GM19468 (cell line): Measurements from ENCODE around the gene IL18.
"Not testable (repeated sequence)": the region's sequence is repeated elsewhere in the genome, so short reads cannot be mapped to it uniquely, and the experiment has no call there.

ENCODE experiments used
- ATAC-seq: cut with Tn5 transposase; IDR thresholded peaks from one replicate; pipeline ENCODE4 v1.9.1; 2021; ENCODE audit warnings: mild to moderate bottlenecking, moderate library complexity, moderate number of reproducible peaks; ENCODE audit not compliant: unreplicated experiment; ENCODE audit errors: extremely low read depth

IL18 gene

DNA sequence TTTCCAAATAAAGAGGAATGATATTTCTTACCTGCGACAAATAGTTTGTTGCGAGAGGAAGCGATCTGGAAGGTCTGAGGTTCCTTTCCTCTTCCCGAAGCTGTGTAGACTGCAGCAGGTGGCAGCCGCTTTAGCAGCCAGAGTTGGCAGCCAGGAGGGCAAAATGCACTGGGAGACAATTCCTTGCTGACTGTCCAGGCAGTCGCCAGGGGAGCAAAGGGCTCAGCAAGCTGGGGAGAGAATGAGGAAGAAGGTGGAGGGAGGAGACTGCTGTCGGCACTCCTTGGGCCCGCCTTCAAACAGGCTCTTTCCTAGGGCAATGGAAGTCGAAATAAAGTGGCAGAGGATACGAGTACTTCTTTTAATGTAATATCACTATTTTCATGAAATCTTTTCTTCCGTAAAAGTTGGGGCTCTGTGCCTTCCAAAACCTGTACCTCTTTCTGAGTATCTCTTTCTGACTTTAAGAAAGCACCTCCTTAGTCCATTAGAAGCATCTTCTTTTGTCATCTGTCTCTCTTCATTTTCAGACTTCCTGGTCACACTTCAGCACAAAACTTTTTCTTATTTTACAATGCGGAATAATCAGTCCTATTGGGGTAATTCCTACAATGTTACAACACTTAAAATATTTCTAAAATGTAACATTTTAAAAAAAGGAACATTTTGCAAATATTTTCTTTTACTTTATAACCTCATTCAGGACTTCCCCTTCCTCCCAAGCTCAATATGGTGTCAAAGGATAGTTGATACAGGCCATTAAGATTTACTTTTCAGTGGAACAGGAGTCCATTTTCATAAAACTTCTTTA, at the start of gene IL18:
Gene IL18, minus strand, starts transcription at position 220 of the 811 bp plus-strand sequence. CDS start 9,041 bp downstream, outside the sequence.
- no peak for ATAC-seq

- no peak for ATAC-seq
Observed at GRCh38 chr11:112212710-112213109, 48.8 kb upstream of the IL18 start.

DNA sequence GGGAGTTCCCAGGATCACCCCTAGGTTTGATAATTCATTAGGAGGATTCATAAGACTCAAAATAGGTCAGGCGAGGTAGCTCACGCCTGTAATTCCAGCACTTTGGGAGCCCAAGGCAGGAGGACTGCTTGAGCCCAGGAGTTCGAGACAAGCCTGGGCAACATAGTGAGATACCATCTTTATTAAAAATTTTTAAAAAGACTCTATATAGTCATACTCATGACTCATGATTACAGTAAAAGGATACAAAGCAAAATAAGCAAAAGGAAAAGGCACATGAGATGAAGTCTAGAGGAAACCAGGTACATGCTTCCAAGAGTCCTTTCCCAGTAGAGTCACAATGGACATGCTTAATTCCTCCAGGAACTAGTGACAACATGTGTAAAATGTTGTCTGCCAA, 48.4 kb upstream of the IL18 start:
- no peak for ATAC-seq

DNA sequence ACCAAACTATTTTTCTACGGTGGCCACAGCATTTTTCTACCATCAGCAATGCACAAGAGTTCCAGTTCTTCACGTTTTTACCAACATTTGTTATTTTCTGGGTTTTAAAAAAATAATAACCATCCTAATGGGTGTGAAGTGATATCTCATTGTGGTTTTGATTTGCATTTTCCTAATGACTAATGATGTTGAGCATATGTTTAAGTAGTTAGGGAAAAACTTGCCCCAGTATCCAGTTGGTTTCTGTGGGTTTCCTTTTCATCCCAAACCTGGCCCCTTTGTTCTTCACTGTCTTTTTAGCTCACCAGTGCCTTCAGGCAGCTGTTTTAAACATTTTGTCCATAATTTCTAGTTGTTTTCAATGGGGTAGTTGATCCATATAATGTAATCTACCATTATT, 47.6 kb upstream of the IL18 start:
- ATAC-seq = no peak

GRCh38 chr11:112210890-112211289, 47.0 kb upstream of the IL18 start:
- ATAC-seq = no peak

DNA sequence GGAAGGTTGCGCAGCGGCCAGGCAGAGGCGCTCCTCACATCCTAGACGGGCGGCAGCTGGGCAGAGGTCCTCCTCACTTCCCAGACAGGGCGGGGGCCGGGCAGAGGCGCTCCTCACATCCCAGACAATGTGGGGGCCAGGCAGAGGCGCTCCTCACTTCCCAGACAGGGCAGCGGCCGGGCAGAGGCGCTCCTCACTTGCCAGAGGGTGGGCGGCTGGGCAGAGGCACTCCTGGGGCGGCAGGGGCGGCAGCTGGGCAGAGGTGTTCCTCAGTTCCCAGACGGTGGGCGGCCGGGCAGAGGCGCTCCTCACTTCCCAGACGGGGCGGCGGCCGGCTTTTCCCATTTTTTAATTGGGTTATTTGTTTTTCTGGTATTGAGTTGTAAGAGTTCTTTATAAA, 42.2 kb upstream of the IL18 start:
- no peak for ATAC-seq

DNA sequence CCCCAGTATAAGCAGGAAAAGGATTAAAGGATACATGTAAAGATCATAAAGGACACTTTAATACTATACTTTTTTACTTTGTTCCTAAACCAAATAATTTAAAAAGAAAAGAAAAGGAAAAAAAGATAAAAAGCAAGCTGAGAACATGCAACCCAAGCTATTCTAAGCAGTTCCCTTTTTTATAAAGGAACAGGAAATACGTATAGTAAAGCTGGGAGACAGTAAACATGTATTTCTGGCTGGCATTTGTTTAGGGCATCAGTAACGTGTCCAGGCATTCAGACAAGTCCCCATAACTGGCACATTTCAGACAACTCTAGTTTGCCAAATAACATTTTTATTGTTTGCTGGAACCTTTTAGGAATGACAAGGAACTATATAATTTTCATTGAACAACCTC, 36.4 kb upstream of the IL18 start:
- no peak for ATAC-seq

- ATAC-seq = not testable (repeated sequence)
Observed at GRCh38 chr11:112199101-112199500, 35.2 kb upstream of the IL18 start.

DNA sequence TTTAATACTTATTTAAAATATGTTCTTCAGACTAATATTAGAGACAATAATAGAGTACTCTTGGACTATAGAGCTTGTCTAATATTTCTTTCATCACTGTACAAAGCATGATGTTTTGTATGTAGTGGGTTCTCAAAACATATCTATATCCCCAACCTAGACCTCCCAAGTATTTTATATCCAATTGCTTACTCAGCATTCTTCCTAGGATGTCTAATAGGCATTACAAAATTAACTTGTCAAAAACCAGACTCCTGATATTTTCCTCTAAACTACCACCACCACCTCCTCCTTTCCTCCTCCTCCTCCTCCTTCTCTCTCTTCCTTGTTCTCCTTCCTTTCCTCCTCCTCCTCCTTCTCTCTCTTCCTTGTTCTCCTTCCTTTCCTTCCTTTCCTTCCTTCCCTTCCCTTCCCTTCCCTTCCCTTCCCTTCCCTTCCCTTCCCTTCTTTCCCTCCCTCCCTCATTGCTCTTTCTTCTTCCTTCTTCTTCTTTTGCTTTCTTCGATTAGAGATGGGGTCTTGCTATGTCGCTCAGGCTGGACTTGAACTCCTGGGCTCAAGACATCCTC, 32.7 kb upstream of the IL18 start:
- ATAC-seq = no peak

DNA sequence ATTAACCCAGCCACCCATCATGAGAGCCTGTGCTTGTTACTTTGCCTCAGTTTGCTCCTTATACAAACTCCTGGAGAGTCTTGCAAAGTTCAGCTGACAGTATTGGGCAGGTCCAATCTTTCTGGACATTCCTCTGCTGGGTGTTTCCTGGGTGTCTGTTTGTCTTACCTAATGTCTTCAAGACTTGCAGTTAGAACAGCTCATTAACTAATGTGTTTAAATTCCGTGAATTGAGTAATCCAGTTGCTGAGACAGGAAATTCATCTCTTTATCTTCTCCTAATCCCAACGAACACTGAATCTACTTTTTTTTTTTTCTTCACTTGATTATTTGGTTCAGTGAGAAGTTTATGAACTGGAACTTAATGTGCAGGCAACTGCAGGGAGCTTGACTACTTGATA, 32.1 kb upstream of the IL18 start:
- ATAC-seq = no peak

GRCh38 chr11:112195113-112195512, 31.2 kb upstream of the IL18 start:
- not testable (repeated sequence) for ATAC-seq

GRCh38 chr11:112186304-112186703, 22.4 kb upstream of the IL18 start:
- ATAC-seq = no peak

- no peak for ATAC-seq
Observed at GRCh38 chr11:112185883-112186282, 22.0 kb upstream of the IL18 start.

DNA sequence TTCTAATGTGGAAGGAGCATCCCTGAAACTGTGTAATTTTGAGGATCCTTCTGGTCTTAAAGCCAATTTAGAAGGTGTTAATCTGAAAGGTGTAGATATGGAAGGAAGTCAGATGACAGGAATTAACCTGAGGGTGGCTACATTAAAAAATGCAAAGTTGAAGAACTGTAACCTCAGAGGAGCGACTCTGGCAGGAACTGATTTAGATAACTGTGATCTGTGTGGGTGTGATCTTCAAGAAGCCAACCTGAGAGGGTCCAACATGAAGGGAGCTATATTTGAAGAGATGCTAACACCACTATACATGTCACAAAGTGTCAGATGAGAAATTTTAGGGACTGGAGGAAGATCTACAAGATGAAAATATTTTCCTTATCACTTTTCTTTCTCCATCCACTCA, 19.0 kb upstream of the IL18 start:
- ATAC-seq = no peak

DNA sequence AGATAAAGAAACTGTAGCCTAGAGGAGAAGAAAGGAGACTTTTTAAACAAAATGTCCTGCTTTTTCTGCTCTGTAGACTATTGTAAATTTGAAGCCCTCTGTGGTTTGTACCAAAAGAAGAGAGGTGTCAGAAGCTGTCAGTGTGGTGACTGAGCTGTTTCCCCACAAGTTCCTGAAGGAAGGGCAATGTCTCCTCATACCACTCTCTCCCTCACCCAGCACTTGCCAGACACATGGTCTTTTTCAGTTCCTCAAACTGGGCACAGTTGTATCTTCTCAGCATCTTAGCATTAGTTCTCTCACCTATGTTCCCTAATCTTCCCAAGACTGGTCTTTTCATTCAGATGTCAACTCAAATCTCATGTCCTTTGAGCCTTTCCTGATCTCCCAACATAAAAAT, 15.7 kb upstream of the IL18 start:
- peak; percentile 57 for ATAC-seq

DNA sequence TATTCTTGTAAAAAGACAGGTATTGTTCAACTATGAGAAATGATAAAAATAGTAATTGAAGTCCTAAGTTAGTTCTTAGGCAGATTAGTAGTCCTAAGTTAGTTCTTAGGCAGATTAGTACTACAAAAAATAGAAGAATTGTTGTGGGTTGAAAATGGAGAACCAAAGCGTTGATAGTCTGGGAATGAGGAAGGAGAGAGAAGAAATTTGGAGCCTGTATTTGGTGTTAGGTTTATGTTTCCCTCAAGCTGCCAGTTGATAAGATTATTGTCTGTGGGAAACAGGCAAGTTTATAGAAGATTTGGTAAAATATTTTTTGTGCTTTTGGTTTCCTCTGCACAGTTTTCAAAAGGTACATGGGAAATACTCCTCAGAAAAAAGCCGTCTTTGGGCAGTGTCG, 15.0 kb upstream of the IL18 start:
- ATAC-seq = no peak

- no peak for ATAC-seq
Observed at GRCh38 chr11:112178428-112178827, 14.5 kb upstream of the IL18 start.

DNA sequence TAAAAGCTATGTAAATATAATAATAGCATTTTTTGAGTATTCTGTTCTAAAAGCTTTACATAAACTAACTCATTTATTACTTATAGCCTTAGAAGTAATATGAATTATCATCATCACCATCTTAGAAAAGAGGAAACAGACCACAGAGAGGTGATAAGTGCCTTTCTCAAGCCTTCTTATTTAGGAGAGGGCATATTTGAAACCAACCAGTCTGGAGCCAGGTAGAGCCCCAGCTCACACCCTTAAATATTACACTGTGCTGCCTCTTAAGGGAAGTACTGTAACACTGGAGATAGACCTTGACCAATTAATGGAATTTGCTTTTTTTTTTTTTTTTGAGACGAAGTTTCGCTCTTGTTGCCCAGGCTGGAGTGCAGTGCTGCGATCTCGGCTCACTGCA, 13.7 kb upstream of the IL18 start:
- no peak for ATAC-seq

DNA sequence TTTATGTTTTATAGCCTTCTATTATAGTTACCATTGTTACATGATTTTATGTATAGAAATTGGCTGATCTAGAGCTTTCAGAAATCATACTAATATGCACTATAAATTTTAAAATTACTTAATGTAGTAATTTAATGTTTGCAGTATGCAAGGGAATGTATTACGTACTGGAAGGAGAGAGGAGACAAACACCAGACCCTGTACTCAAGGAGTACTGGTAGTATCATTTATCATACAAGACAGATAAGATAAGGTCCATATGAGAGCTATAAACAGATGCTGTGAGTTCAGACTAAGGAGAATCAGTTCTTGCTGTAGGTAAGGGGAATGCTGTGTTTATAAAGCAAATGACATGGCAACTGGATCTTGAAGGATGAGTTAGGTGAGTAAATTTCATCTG, 12.2 kb upstream of the IL18 start:
- ATAC-seq = no peak

DNA sequence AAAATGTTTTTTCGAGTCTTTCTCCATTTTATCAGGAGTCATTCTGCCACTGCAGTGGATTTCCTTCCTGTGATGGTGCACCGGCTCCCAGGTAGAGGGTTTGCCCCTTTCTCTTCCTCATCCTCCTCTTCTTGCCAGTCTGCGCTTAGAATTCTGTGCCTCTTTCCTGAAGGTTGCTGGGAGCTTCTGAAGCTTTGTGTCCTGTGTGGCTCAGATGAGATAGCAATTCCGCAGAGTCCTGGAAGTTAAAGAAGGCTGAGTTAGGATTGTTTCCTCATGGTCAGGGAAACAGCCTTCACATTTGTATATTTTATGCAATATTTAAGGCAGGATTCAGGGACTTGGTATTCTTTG, 11.7 kb upstream of the IL18 start:
- no peak for ATAC-seq

- ATAC-seq = no peak
Observed at GRCh38 chr11:112174789-112175598, 11.1 kb upstream of the IL18 start, which contains the start of gene BCO2. BCO2 (plus strand) TSS chr11:112175512; CDS start chr11:112175602, 90 bp downstream.
